GM23338 (cell line): ENCODE data around the gene NCOA1.

Experiments used
- CREB1 ChIP-seq: fragments of 250-450 bp; sonication (Bioruptor Pico); IDR thresholded peaks from 2 replicates; pipeline ENCODE4 v1.5.0; 2020; ENCODE audit warnings: low read depth, mild to moderate bottlenecking, moderate library complexity
- EZH2 ChIP-seq: fragments of 200-600 bp; sonication (generic); IDR thresholded peaks from one replicate; pipeline ENCODE4 v1.8.0; 2017; ENCODE audit warnings: antibody characterized with exemption, mild to moderate bottlenecking, low read depth; ENCODE audit not compliant: unreplicated experiment
- EZH2phosphoT487 ChIP-seq: fragments of 200-600 bp; sonication (generic); IDR thresholded peaks from one replicate; pipeline ENCODE4 v1.8.1; 2018; ENCODE audit warnings: antibody characterized with exemption; ENCODE audit not compliant: unreplicated experiment
- POLR2AphosphoS5 ChIP-seq: IDR thresholded peaks from 2 replicates; pipeline ENCODE4 v1.6.1; 2016; ENCODE audit warnings: antibody characterized with exemption, low read depth
- TF ChIP-seq, protein P1 (sequence below), 2 experiments: fragments of 200-600 bp in 1 of 2; sonication (generic) in 1 of 2; conservative IDR thresholded peaks; 2 replicates each; pipeline versions ENCODE4 v1.5.1 to v1.6.1; 2016 to 2017; ENCODE audit warnings: antibody characterized with exemption in 2 of 2, low read depth in 2 of 2, mild to moderate bottlenecking in 2 of 2, moderate library complexity in 1 of 2

DNA sequence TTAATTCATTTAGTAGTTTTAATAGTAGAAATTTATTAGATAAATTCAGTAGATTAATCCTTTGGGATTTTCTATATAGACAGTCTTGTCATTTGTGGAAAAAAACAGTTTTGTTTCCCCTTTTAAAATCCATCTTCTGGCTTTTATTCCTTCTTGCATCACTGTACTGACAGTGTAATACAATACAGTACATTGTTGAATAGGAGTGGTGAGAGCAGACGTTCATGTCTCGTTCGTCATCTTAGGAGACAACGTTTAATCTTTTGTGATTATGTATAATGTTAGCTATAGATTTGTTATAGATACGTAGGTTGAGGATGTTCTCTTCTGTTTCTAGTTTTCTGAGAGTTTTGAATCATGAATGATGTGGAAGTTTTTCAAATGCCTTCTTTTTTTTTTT is 61.8 kb downstream of the NCOA1 start:
- TF ChIP-seq, protein P1, sequence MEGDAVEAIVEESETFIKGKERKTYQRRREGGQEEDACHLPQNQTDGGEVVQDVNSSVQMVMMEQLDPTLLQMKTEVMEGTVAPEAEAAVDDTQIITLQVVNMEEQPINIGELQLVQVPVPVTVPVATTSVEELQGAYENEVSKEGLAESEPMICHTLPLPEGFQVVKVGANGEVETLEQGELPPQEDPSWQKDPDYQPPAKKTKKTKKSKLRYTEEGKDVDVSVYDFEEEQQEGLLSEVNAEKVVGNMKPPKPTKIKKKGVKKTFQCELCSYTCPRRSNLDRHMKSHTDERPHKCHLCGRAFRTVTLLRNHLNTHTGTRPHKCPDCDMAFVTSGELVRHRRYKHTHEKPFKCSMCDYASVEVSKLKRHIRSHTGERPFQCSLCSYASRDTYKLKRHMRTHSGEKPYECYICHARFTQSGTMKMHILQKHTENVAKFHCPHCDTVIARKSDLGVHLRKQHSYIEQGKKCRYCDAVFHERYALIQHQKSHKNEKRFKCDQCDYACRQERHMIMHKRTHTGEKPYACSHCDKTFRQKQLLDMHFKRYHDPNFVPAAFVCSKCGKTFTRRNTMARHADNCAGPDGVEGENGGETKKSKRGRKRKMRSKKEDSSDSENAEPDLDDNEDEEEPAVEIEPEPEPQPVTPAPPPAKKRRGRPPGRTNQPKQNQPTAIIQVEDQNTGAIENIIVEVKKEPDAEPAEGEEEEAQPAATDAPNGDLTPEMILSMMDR (conservative IDR thresholded peaks at IDR 0.05; ENCODE audit: low read depth in 2 of 2): no peak
- TF ChIP-seq POLR2AphosphoS5: no peak
- TF ChIP-seq EZH2: no peak
- TF ChIP-seq CREB1 (CRISPR knock-in tag): no peak
- no peak for TF ChIP-seq EZH2phosphoT487
